Activated CD4-positive, CD25-positive, alpha-beta regulatory T cell treated with anti-CD3 and anti-CD28 coated beads, Interleukin-2, amount 50 U/mL, for 72 hours (primary cell): ENCODE results near the gene CCDC85C.

ENCODE experiments used
- DNase-seq: peaks from one replicate; pipeline ENCODE4 v3.0.0; 2021

CCDC85C gene

GRCh38 chr14:99587460-99588278, 16.3 kb downstream of the CCDC85C start:
- DNase-seq, result no peak

- no peak for DNase-seq
Observed at GRCh38 chr14:99586761-99587459, 17.1 kb downstream of the CCDC85C start.

GRCh38 chr14:99586054-99586760, 17.8 kb downstream of the CCDC85C start:
- DNase-seq, result no peak

GRCh38 chr14:99584823-99585222, 19.2 kb downstream of the CCDC85C start:
- DNase-seq, result no peak

- DNase-seq, result no peak
Observed at GRCh38 chr14:99581938-99582337, 22.1 kb downstream of the CCDC85C start.

- no peak for DNase-seq
Observed at GRCh38 chr14:99581374-99581773, 22.6 kb downstream of the CCDC85C start.

GRCh38 chr14:99579903-99580571, 24.0 kb downstream of the CCDC85C start:
- no peak for DNase-seq

GRCh38 chr14:99579120-99579836, 24.7 kb downstream of the CCDC85C start:
- DNase-seq, result no peak

GRCh38 chr14:99578541-99579101, 25.4 kb downstream of the CCDC85C start:
- no peak for DNase-seq

- no peak for DNase-seq
Observed at GRCh38 chr14:99576761-99577705, 27.0 kb downstream of the CCDC85C start.

- DNase-seq, result no peak
Observed at GRCh38 chr14:99576304-99576703, 27.7 kb downstream of the CCDC85C start.

GRCh38 chr14:99575043-99576023, 28.7 kb downstream of the CCDC85C start:
- DNase-seq, result no peak

- DNase-seq, result no peak
Observed at GRCh38 chr14:99574099-99574880, 29.7 kb downstream of the CCDC85C start.

- DNase-seq, result no peak
Observed at GRCh38 chr14:99573436-99574098, 30.4 kb downstream of the CCDC85C start.

- no peak for DNase-seq
Observed at GRCh38 chr14:99573000-99573330, 31.0 kb downstream of the CCDC85C start.

- no peak for DNase-seq
Observed at GRCh38 chr14:99572173-99572999, 31.6 kb downstream of the CCDC85C start.

GRCh38 chr14:99571303-99571986, 32.6 kb downstream of the CCDC85C start:
- no peak for DNase-seq
